ENCODE measurements around the gene RGS3. TPM values are rescaled to one million over a fixed set of nuclear protein-coding genes. Genes with fewer than 3 reads are reported as not detected.

RGS3 gene
- total RNA-seq, 2 experiments from 2014 or later = 57.1 to 76.4 TPM

DNA sequence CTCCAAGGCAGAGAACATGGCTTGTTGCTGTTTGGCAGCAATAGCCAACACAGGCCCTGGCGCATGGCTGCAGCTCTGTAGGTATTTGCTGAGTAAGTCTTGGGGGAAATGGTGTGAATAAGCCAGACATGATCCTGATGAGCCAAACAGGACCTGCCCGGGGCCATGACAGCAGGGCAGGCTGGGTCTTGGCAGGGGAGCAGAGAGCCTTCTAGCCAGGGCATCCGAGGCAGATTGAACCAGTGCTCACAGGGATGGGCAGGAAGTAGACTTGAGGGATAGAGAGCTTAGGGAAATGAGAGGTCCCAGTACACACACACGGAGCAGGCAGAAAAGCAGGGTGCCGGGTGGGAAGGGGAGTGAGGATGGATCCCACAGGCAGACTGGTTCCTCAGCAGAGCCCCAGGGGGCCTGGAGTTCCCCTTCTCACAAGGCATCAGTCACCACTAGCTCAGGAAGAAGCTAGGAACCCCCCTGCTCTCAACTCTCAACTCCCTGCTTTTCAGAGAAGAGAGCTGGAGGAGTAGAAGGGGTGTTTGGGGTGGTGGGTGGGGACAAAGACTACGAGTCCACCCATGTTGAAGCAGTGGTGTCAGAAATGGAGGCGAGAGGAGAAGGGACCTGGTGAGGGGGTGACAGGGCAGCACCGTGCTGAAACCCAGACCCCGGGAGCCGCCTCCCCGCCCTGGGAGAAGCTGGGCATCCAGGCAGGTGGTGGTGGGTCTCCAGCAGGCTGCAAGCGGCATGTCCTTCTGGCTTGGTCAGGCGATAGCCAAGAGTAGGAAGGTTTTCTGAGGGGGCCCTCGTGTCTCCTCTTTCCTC is 111.1 kb downstream of the RGS3 start:
- no peaks in the 10 kb centered on the region for H3K9me3 Mint-ChIP-seq (ENCODE audit: low read depth)
- peaks cover 34% of the 10 kb centered on the region for H3K4me1 Mint-ChIP-seq
- no peak overlapping the region for H3K27ac Mint-ChIP-seq
- no peak for DNase-seq
- H3K4me3 Mint-ChIP-seq = no peak overlapping the region
- CTCF ChIA-PET = interaction anchor here (1.1 kb wide), 1 partner anchor 17 kb away, joined by 3 read pairs; no protein-coding TSS in a partner anchor
- peaks cover 1% of the 10 kb centered on the region for H3K36me3 Mint-ChIP-seq
- H3K27me3 Mint-ChIP-seq = no peaks in the 10 kb centered on the region
- ATAC-seq = no peak

- Mint-ChIP-seq H3K27me3 (no peaks in the 10 kb centered on the region), H3K27ac (peak overlapping the region; percentile 95), H3K4me3 (no peak overlapping the region), H3K36me3 (peaks cover 2% of the 10 kb centered on the region), H3K4me1 (peaks cover 59% of the 10 kb centered on the region), H3K9me3 (ENCODE audit: low read depth) (no peaks in the 10 kb centered on the region)
- DNase-seq = no peak
- ATAC-seq = no peak
- CTCF ChIA-PET = interaction anchor here (1.3 to 6.1 kb wide), 12 partner anchors 12 to 303 kb away, joined by 3 to 105 read pairs (median 10); partner anchors contain the start of gene CDC26
These were observed 114.2 kb downstream of the RGS3 start for GRCh38 chr9:113577525-113578261.

- H3K4me1 Mint-ChIP-seq = peaks cover 63% of the 10 kb centered on the region
- H3K4me3 Mint-ChIP-seq = peak overlapping the region; percentile 65
- H3K36me3 Mint-ChIP-seq = peaks cover 8% of the 10 kb centered on the region
- H3K9me3 Mint-ChIP-seq (ENCODE audit: low read depth) = no peaks in the 10 kb centered on the region
- DNase-seq = no peak
- ATAC-seq = no peak
- CTCF ChIA-PET = interaction anchor here (0.8 to 6.1 kb wide), 16 partner anchors 11 to 303 kb away, joined by 3 to 105 read pairs (median 8); partner anchors contain the start of genes ALAD and CDC26
- no peaks in the 10 kb centered on the region for H3K27me3 Mint-ChIP-seq
- peak overlapping the region; percentile 95 for H3K27ac Mint-ChIP-seq
These were observed 114.8 kb downstream of the RGS3 start for GRCh38 chr9:113578279-113578865.

- DNase-seq (peak; percentile 97), ATAC-seq (peak; percentile 78)
- peaks cover 12% of the 10 kb centered on the region for H3K36me3 Mint-ChIP-seq
- no peaks in the 10 kb centered on the region for H3K9me3 Mint-ChIP-seq (ENCODE audit: low read depth)
- H3K27ac Mint-ChIP-seq = peak overlapping the region; percentile 95
- peaks cover 65% of the 10 kb centered on the region for H3K4me1 Mint-ChIP-seq
- H3K27me3 Mint-ChIP-seq = no peaks in the 10 kb centered on the region
- CTCF ChIA-PET = interaction anchor here (0.7 to 6.1 kb wide), 22 partner anchors 10 to 304 kb away, joined by 3 to 105 read pairs (median 6); partner anchors contain the start of genes ALAD, C9orf43, CDC26 and POLE3
- peak overlapping the region; percentile 65 for H3K4me3 Mint-ChIP-seq
These were observed 115.4 kb downstream of the RGS3 start for GRCh38 chr9:113578882-113579282.

GRCh38 chr9:113579283-113580040 is 115.9 kb downstream of the RGS3 start:
- H3K27ac Mint-ChIP-seq = peak overlapping the region; percentile 95
- ATAC-seq (peak; percentile 31), DNase-seq (peak; percentile 71)
- peaks cover 63% of the 10 kb centered on the region for H3K4me1 Mint-ChIP-seq
- H3K36me3 Mint-ChIP-seq = peaks cover 16% of the 10 kb centered on the region
- H3K9me3 Mint-ChIP-seq (ENCODE audit: low read depth) = no peaks in the 10 kb centered on the region
- peak overlapping the region; percentile 65 for H3K4me3 Mint-ChIP-seq
- no peaks in the 10 kb centered on the region for H3K27me3 Mint-ChIP-seq
- CTCF ChIA-PET = interaction anchor here (0.7 to 6.1 kb wide), 21 partner anchors 10 to 228 kb away, joined by 3 to 105 read pairs (median 6); partner anchors contain the start of genes ALAD, C9orf43 and POLE3

DNA sequence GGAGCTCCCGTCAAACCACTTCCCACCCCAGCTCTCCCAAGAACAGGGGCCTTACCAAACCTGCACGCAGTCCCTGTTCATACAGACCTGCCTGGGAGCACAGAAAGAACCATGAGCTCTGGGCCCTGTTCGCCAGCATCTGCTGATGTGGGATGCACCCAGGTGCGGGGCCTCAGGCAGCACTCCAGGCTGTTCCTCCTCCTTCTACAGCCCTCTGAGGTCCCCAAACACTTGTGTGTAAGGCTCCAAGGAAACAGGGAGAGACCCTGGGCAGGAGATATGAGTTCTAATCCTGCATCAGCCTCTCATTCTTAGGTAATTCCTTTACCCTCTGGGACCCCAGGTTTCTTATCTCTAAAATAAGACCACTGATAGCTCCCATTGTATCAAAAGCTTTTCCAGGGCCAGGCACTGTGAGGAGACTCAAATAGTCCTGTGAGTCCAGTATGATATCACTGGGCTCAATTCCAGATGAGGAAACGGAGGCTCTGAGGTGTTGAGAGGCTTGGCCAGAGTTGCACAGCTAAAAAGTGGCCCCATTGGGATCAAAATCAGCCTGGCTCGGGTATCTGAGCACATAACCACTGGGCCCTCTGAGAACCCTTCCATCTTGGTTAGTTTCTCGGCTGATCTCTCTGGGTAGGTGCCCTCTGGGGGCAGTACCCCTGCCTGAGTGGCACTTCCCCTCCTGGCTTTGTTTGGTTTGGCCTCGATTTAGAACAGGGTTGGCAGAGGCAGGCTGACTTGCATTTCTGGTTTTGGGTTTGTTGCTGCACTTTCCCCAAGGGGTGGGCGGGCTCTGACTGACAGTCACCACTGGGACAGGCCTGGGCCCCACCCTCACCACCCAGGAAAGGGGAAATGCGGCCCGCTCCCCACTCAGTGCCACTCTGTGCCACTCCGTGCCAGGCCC is 116.8 kb downstream of the RGS3 start:
- no peaks in the 10 kb centered on the region for H3K27me3 Mint-ChIP-seq
- peak overlapping the region; percentile 95 for H3K27ac Mint-ChIP-seq
- CTCF ChIA-PET = interaction anchor here (1.0 to 6.1 kb wide), 11 partner anchors 9 to 179 kb away, joined by 3 to 105 read pairs (median 8); partner anchors contain the start of genes ALAD, C9orf43 and POLE3
- peak overlapping the region; percentile 65 for H3K4me3 Mint-ChIP-seq
- H3K9me3 Mint-ChIP-seq (ENCODE audit: low read depth) = no peaks in the 10 kb centered on the region
- DNase-seq (peak; percentile 73), ATAC-seq (no peak)
- peaks cover 19% of the 10 kb centered on the region for H3K36me3 Mint-ChIP-seq
- peaks cover 63% of the 10 kb centered on the region for H3K4me1 Mint-ChIP-seq

DNA sequence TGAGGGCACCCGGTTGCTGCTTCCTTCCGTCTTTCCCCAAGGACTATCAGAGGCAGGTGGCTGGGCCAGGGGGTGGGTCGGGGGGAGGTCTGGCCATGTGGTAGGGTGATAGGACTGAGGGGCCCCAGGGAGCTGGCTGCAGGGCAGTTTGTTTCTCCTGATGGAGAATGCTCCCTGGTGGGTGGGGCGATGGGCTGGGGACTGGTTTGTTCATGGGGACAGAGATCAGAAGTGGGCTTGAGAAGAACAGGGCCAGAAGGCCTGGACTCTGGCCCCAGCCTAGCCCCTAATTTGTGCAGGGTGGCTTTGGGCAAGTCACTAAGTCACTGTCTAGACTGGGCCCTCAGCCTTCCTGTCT is 117.4 kb downstream of the RGS3 start:
- Mint-ChIP-seq H3K27ac (peak overlapping the region; percentile 95), H3K9me3 (ENCODE audit: low read depth) (no peaks in the 10 kb centered on the region), H3K4me1 (peaks cover 68% of the 10 kb centered on the region), H3K36me3 (peaks cover 19% of the 10 kb centered on the region), H3K4me3 (peak overlapping the region; percentile 58), H3K27me3 (no peaks in the 10 kb centered on the region)
- ATAC-seq (no peak), DNase-seq (no peak)
- CTCF ChIA-PET = interaction anchor here (1.0 to 16.7 kb wide), 8 partner anchors 8 to 204 kb away, joined by 3 to 230 read pairs (median 13); partner anchors contain the start of genes ALAD, C9orf43 and POLE3

GRCh38 chr9:113581865-113582697 is 118.6 kb downstream of the RGS3 start:
- DNase-seq (peak; percentile 93), ATAC-seq (peak; percentile 61)
- no peaks in the 10 kb centered on the region for H3K27me3 Mint-ChIP-seq
- peaks cover 24% of the 10 kb centered on the region for H3K36me3 Mint-ChIP-seq
- no peaks in the 10 kb centered on the region for H3K9me3 Mint-ChIP-seq (ENCODE audit: low read depth)
- peak overlapping the region; percentile 58 for H3K4me3 Mint-ChIP-seq
- peaks cover 71% of the 10 kb centered on the region for H3K4me1 Mint-ChIP-seq
- H3K27ac Mint-ChIP-seq = peak overlapping the region; percentile 95
- CTCF ChIA-PET = interaction anchor here (0.8 to 16.7 kb wide), 24 partner anchors 8 to 310 kb away, joined by 3 to 230 read pairs (median 6); partner anchors contain the start of genes ALAD, C9orf43, CDC26 and POLE3

GRCh38 chr9:113582698-113583200 is 119.2 kb downstream of the RGS3 start:
- Mint-ChIP-seq H3K9me3 (ENCODE audit: low read depth) (no peaks in the 10 kb centered on the region), H3K27ac (no peak overlapping the region), H3K4me1 (peaks cover 65% of the 10 kb centered on the region), H3K27me3 (no peaks in the 10 kb centered on the region), H3K4me3 (no peak overlapping the region), H3K36me3 (peaks cover 24% of the 10 kb centered on the region)
- CTCF ChIA-PET = interaction anchor here (0.6 to 16.7 kb wide), 16 partner anchors 10 to 310 kb away, joined by 3 to 230 read pairs (median 8); partner anchors contain the start of genes ALAD, C9orf43, CDC26 and POLE3
- DNase-seq (no peak), ATAC-seq (no peak)

DNA sequence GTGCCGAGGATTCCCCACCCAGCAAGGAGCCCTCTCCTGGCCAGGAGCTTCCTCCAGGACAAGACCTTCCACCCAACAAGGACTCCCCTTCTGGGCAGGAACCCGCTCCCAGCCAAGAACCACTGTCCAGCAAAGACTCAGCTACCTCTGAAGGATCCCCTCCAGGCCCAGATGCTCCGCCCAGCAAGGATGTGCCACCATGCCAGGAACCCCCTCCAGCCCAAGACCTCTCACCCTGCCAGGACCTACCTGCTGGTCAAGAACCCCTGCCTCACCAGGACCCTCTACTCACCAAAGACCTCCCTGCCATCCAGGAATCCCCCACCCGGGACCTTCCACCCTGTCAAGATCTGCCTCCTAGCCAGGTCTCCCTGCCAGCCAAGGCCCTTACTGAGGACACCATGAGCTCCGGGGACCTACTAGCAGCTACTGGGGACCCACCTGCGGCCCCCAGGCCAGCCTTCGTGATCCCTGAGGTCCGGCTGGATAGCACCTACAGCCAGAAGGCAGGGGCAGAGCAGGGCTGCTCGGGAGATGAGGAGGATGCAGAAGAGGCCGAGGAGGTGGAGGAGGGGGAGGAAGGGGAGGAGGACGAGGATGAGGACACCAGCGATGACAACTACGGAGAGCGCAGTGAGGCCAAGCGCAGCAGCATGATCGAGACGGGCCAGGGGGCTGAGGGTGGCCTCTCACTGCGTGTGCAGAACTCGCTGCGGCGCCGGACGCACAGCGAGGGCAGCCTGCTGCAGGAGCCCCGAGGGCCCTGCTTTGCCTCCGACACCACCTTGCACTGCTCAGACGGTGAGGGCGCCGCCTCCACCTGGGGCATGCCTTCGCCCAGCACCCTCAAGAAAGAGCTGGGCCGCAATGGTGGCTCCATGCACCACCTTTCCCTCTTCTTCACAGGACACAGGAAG is 120.2 kb downstream of the RGS3 start:
- H3K27ac Mint-ChIP-seq = peak overlapping the region; percentile 46
- H3K4me3 Mint-ChIP-seq = no peak overlapping the region
- ATAC-seq (no peak), DNase-seq (no peak)
- peaks cover 57% of the 10 kb centered on the region for H3K4me1 Mint-ChIP-seq
- H3K36me3 Mint-ChIP-seq = peaks cover 24% of the 10 kb centered on the region
- no peaks in the 10 kb centered on the region for H3K9me3 Mint-ChIP-seq (ENCODE audit: low read depth)
- CTCF ChIA-PET = interaction anchor here (1.2 to 16.7 kb wide), 11 partner anchors 9 to 311 kb away, joined by 3 to 230 read pairs (median 9); partner anchors contain the start of gene ALAD
- H3K27me3 Mint-ChIP-seq = no peaks in the 10 kb centered on the region

Measured in activated CD8-positive, alpha-beta memory T cell treated with anti-CD3 and anti-CD28 coated beads, Interleukin-2, amount 10 ng/mL, durations not matched to agents 7 days and 5 days (primary cell).